Activated CD8-positive, alpha-beta T cell treated with anti-CD3 and anti-CD28 coated beads, Interleukin-2, amount 10 ng/mL, durations not matched to agents 7 days and 5 days (primary cell): ENCODE results near the gene ZNF658. TPM values are rescaled to one million over a fixed set of nuclear protein-coding genes. Genes with fewer than 3 reads are reported as not detected.
"Not testable (repeated sequence)": the region's sequence is repeated elsewhere in the genome, so short reads cannot be mapped to it uniquely, and the experiment has no call there.

ENCODE experiments used
- ATAC-seq: fragments of 150-1000 bp; cut with Tn5 transposase; one replicate; pipeline ENCODE4 v1.10.0; 2021; ENCODE audit warnings: moderate library complexity
- CTCF ChIA-PET: fragments of 350-600 bp; sonication (Branson Sonifier 250); formaldehyde crosslinking; loops from one replicate; lab custom pipeline; 2021; ENCODE audit warnings: antibody characterized with exemption; lab: Charles Lee
- POLR2A ChIA-PET: fragments of 350-600 bp; sonication (Branson Sonifier 250); formaldehyde crosslinking; loops from one replicate; lab custom pipeline; 2021; ENCODE audit warnings: antibody characterized with exemption; lab: Charles Lee
- DNase-seq: peaks from one replicate; pipeline ENCODE4 v3.0.0-alpha.2; 2020
- H3K27ac Mint-ChIP-seq: one replicate; pipeline ENCODE4 v1.8.0; 2021; ENCODE audit warnings: mild to moderate bottlenecking, mixed read lengths
- H3K27me3 Mint-ChIP-seq: one replicate; pipeline ENCODE4 v1.8.0; 2021; ENCODE audit warnings: low read depth, mixed read lengths
- H3K36me3 Mint-ChIP-seq: one replicate; pipeline ENCODE4 v1.8.0; 2021; ENCODE audit warnings: low read depth, mixed read lengths
- H3K4me1 Mint-ChIP-seq: one replicate; pipeline ENCODE4 v1.8.0; 2021; ENCODE audit warnings: low read depth, mixed read lengths
- H3K4me3 Mint-ChIP-seq: one replicate; pipeline ENCODE4 v1.8.0; 2021; ENCODE audit warnings: mild to moderate bottlenecking, mixed read lengths
- H3K9me3 Mint-ChIP-seq: one replicate; pipeline ENCODE4 v1.8.0; 2022; ENCODE audit warnings: mixed read lengths; ENCODE audit not compliant: insufficient read depth
- total RNA-seq, 2 experiments: library from RNA; stranded (reverse); gene quantifications; one replicate each; pipeline ENCODE4 v1.2.3, GENCODE V29; 2021

ZNF658 gene
- total RNA-seq, 2 experiments from 2014 or later, result 2.6 to 3.1 TPM

GRCh38 chr9:66939878-66940830, 39.6 kb downstream of the ZNF658 start:
- ATAC-seq, H3K27me3 Mint-ChIP-seq, H3K36me3 Mint-ChIP-seq, CTCF ChIA-PET, DNase-seq, H3K4me3 Mint-ChIP-seq, H3K9me3 Mint-ChIP-seq, H3K27ac Mint-ChIP-seq, H3K4me1 Mint-ChIP-seq, POLR2A ChIA-PET: not testable (repeated sequence)

- POLR2A ChIA-PET, H3K4me3 Mint-ChIP-seq, H3K36me3 Mint-ChIP-seq, H3K27ac Mint-ChIP-seq, DNase-seq, H3K4me1 Mint-ChIP-seq, H3K9me3 Mint-ChIP-seq, ATAC-seq, H3K27me3 Mint-ChIP-seq, CTCF ChIA-PET: not testable (repeated sequence)
Measured at GRCh38 chr9:66942400-66943155, 42.1 kb downstream of the ZNF658 start.

- H3K36me3 Mint-ChIP-seq, H3K4me3 Mint-ChIP-seq, H3K4me1 Mint-ChIP-seq, H3K27ac Mint-ChIP-seq, ATAC-seq, POLR2A ChIA-PET, DNase-seq, CTCF ChIA-PET, H3K9me3 Mint-ChIP-seq, H3K27me3 Mint-ChIP-seq: not testable (repeated sequence)
Measured at GRCh38 chr9:66952576-66952975, 52.1 kb downstream of the ZNF658 start.

Other genes starting within 250 kb of the ZNF658 start
- gene SPATA31A3, start 91.8 kb downstream of the ZNF658 start, total RNA-seq, result not detected